HG03442 (cell line): Measurements from ENCODE around the gene SERPINA9.
"Not testable (repeated sequence)": the region's sequence is repeated elsewhere in the genome, so short reads cannot be mapped to it uniquely, and the experiment has no call there.

ENCODE experiments used
- ATAC-seq: cut with Tn5 transposase; IDR thresholded peaks from one replicate; pipeline ENCODE4 v1.9.1; 2021; ENCODE audit warnings: mild to moderate bottlenecking, moderate library complexity; ENCODE audit not compliant: unreplicated experiment

The SERPINA9 gene

GRCh38 chr14:94489336-94489735 lies 13.3 kb upstream of the SERPINA9 start:
- ATAC-seq, result no peak

GRCh38 chr14:94486883-94487282 lies 10.9 kb upstream of the SERPINA9 start:
- no peak for ATAC-seq

GRCh38 chr14:94485944-94486841 lies 10.2 kb upstream of the SERPINA9 start:
- no peak for ATAC-seq

- ATAC-seq, result no peak
Measured at GRCh38 chr14:94484481-94484880, 8.5 kb upstream of the SERPINA9 start.

- ATAC-seq, result no peak
Measured at GRCh38 chr14:94483729-94484275, 7.8 kb upstream of the SERPINA9 start.

- ATAC-seq, result peak; percentile 57
Measured at GRCh38 chr14:94483071-94483451, 7.1 kb upstream of the SERPINA9 start.

GRCh38 chr14:94482132-94483070 lies 6.4 kb upstream of the SERPINA9 start:
- not testable (repeated sequence) for ATAC-seq

- no peak for ATAC-seq
Measured at GRCh38 chr14:94481468-94482131, 5.6 kb upstream of the SERPINA9 start.

- no peak for ATAC-seq
Measured at GRCh38 chr14:94480809-94481208, 4.8 kb upstream of the SERPINA9 start.

- ATAC-seq, result no peak
Measured at GRCh38 chr14:94478420-94478819, 2.4 kb upstream of the SERPINA9 start.

GRCh38 chr14:94474581-94475031 lies 1.4 kb downstream of the SERPINA9 start:
- ATAC-seq, result no peak

- no peak for ATAC-seq
Measured at GRCh38 chr14:94473666-94474410, 2.2 kb downstream of the SERPINA9 start.

- no peak for ATAC-seq
Measured at GRCh38 chr14:94472842-94473241, 3.2 kb downstream of the SERPINA9 start.

GRCh38 chr14:94471045-94471444 lies 5.0 kb downstream of the SERPINA9 start:
- no peak for ATAC-seq

- no peak for ATAC-seq
Measured at GRCh38 chr14:94470311-94470710, 5.7 kb downstream of the SERPINA9 start.

- ATAC-seq, result no peak
Measured at GRCh38 chr14:94469261-94469660, 6.7 kb downstream of the SERPINA9 start.

GRCh38 chr14:94467728-94468520 lies 8.1 kb downstream of the SERPINA9 start:
- ATAC-seq, result no peak

- no peak for ATAC-seq
Measured at GRCh38 chr14:94466706-94467370, 9.2 kb downstream of the SERPINA9 start.

GRCh38 chr14:94465042-94465441 lies 11.0 kb downstream of the SERPINA9 start:
- ATAC-seq, result no peak
